ENCODE results near the gene MYOM3. TPM values are rescaled to one million over a fixed set of nuclear protein-coding genes. Genes with fewer than 3 reads are reported as not detected.

MYOM3 gene
- polyA plus RNA-seq, 1 donor (not counting 4 experiments of a cell fraction or from before 2014, with no cell fraction given): 0.49 TPM

DNA sequence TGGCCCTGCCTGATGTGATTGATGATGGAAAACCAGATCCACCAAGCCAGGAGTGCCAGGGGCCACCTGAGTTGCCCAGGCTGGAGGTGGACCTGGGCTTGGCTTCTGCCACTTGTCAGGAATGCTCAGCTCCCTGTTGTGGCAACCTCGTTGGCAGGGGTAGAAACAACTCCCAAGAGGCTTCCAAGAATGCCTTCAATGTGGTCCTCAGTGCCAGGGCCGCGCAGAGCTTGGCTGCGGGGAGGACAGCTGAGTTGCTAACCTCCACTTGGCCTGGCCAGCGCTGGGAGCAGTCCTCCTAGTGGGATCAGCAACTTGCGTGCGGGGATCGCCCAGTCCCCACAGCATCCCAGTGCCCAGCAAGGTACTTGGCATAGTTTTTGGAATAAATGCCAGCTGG, 9.0 kb downstream of the MYOM3 start:
- Histone ChIP-seq H3K79me2 (ENCODE audit: control insufficient read depth, insufficient read depth, low read length) (no peaks in the 10 kb centered on the region), H3K36me3 (ENCODE audit: control insufficient read depth in 2 of 2, extremely low read depth in 1 of 2, insufficient read depth in 2 of 2, low read length in 2 of 2) (no peaks in the 10 kb centered on the region), H3K27ac (ENCODE audit: control insufficient read depth, insufficient read depth, low read length) (no peak overlapping the region), H2AFZ (ENCODE audit: control insufficient read depth, low read length) (no peak overlapping the region), H3K4me2 (ENCODE audit: control insufficient read depth, extremely low read depth, insufficient read depth, low read depth, low read length) (no peak overlapping the region), H3K4me1 (ENCODE audit: control insufficient read depth, extremely low read depth, insufficient read depth, low read length) (peaks cover 5% of the 10 kb centered on the region), H3K9ac (ENCODE audit: control insufficient read depth, extremely low read depth, insufficient read depth, low read length) (no peak overlapping the region), H4K20me1 (ENCODE audit: control insufficient read depth, extremely low read depth, insufficient read depth, low read length) (no peaks in the 10 kb centered on the region), H3K9me1 (ENCODE audit: control insufficient read depth, extremely low read depth, insufficient read depth, low read length) (peaks cover 2% of the 10 kb centered on the region), H3K9me3 (ENCODE audit: control insufficient read depth, low read depth, low read length) (no peaks in the 10 kb centered on the region), H3K27me3 (ENCODE audit: control insufficient read depth, extremely low read depth, insufficient read depth, low read length) (no peaks in the 10 kb centered on the region), H3K4me3 (ENCODE audit: control insufficient read depth in 2 of 3, extremely low read depth in 1 of 3, insufficient read depth in 2 of 3, low read depth in 1 of 3, low read length in 3 of 3) (no peak overlapping the region)
- DNase-seq (ENCODE audit: low read depth, low spot score) (no peak), FAIRE-seq (no peak)
- dilution Hi-C loops (cut with MboI; ENCODE audit: extremely low pct_ligation_motif_present, low sequenced_read_pairs): no loop called here
- TF ChIP-seq, protein P1, sequence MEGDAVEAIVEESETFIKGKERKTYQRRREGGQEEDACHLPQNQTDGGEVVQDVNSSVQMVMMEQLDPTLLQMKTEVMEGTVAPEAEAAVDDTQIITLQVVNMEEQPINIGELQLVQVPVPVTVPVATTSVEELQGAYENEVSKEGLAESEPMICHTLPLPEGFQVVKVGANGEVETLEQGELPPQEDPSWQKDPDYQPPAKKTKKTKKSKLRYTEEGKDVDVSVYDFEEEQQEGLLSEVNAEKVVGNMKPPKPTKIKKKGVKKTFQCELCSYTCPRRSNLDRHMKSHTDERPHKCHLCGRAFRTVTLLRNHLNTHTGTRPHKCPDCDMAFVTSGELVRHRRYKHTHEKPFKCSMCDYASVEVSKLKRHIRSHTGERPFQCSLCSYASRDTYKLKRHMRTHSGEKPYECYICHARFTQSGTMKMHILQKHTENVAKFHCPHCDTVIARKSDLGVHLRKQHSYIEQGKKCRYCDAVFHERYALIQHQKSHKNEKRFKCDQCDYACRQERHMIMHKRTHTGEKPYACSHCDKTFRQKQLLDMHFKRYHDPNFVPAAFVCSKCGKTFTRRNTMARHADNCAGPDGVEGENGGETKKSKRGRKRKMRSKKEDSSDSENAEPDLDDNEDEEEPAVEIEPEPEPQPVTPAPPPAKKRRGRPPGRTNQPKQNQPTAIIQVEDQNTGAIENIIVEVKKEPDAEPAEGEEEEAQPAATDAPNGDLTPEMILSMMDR (optimal IDR thresholded peaks at IDR 0.05 in 1 of 3, IDR thresholded peaks at IDR 0.05 in 1 of 3, conservative IDR thresholded peaks at IDR 0.05 in 1 of 3; ENCODE audit: extremely low read depth in 1 of 3, insufficient read depth in 2 of 3, low read length in 3 of 3): no peak
- TF ChIP-seq EZH2 (IDR thresholded peaks at IDR 0.05; ENCODE audit: low read length): no peak

- Histone ChIP-seq H3K9me1 (ENCODE audit: control insufficient read depth, extremely low read depth, insufficient read depth, low read length) (peaks cover 2% of the 10 kb centered on the region), H3K4me3 (ENCODE audit: control insufficient read depth in 2 of 3, extremely low read depth in 1 of 3, insufficient read depth in 2 of 3, low read depth in 1 of 3, low read length in 3 of 3) (no peak overlapping the region), H3K9ac (ENCODE audit: control insufficient read depth, extremely low read depth, insufficient read depth, low read length) (no peak overlapping the region), H2AFZ (ENCODE audit: control insufficient read depth, low read length) (no peak overlapping the region), H3K9me3 (ENCODE audit: control insufficient read depth, low read depth, low read length) (no peaks in the 10 kb centered on the region), H3K27me3 (ENCODE audit: control insufficient read depth, extremely low read depth, insufficient read depth, low read length) (no peaks in the 10 kb centered on the region), H3K4me2 (ENCODE audit: control insufficient read depth, extremely low read depth, insufficient read depth, low read depth, low read length) (no peak overlapping the region), H3K79me2 (ENCODE audit: control insufficient read depth, insufficient read depth, low read length) (no peaks in the 10 kb centered on the region), H4K20me1 (ENCODE audit: control insufficient read depth, extremely low read depth, insufficient read depth, low read length) (no peaks in the 10 kb centered on the region), H3K4me1 (ENCODE audit: control insufficient read depth, extremely low read depth, insufficient read depth, low read length) (no peaks in the 10 kb centered on the region), H3K27ac (ENCODE audit: control insufficient read depth, insufficient read depth, low read length) (no peak overlapping the region), H3K36me3 (ENCODE audit: control insufficient read depth in 2 of 2, extremely low read depth in 1 of 2, insufficient read depth in 2 of 2, low read length in 2 of 2) (no peaks in the 10 kb centered on the region)
- TF ChIP-seq, protein P1 (optimal IDR thresholded peaks at IDR 0.05 in 1 of 3, IDR thresholded peaks at IDR 0.05 in 1 of 3, conservative IDR thresholded peaks at IDR 0.05 in 1 of 3; ENCODE audit: extremely low read depth in 1 of 3, insufficient read depth in 2 of 3, low read length in 3 of 3): no peak
- TF ChIP-seq EZH2 (IDR thresholded peaks at IDR 0.05; ENCODE audit: low read length): no peak
- FAIRE-seq: no peak
- dilution Hi-C loops (cut with MboI; ENCODE audit: extremely low pct_ligation_motif_present, low sequenced_read_pairs): no loop called here
- DNase-seq (ENCODE audit: low read depth, low spot score): no peak
Observed at GRCh38 chr1:24101796-24102586, 9.9 kb downstream of the MYOM3 start.
